ENCODE data around the gene PFN4. TPM values are rescaled to one million over a fixed set of nuclear protein-coding genes. Genes with fewer than 3 reads are reported as not detected.

Gene PFN4
- total RNA-seq, 1 donor from 2014 or later = 1.3 TPM

DNA sequence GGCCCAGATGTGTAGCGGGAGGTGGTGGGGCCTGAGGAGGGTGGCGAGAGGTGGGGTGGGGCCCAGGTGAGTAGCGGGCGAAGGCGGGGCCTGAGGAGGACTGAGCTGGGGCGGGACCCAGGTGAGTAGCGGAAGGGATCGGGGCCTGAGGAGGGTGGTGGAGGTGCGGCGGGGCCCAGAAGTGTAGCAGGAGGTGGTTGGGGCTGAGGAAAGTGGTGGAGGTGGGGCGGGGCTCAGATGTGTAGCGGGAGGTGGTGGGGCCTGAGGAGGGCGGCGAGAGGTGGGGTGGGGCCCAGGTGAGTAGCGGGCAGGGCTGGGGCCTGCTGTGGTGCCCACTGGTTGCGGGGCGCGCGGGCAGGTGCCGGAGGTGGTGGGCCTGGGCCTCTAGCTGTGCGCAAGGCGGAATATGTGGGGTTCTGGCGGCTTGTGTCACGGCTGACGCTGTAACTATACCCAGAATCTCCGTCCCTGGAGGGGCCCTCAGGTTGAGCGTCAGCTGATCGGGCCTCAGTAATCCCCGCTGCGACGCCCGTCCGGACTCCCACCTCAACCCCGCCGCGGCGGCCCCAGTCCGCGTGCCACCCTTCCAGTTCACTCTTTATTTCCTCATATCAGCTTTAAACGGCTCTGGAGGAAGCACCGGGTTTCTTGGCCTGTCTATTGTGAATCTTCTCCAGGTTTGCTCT, 46.1 kb downstream of the PFN4 start:
- H3K4me1 Mint-ChIP-seq (ENCODE audit: unreplicated experiment) = peaks cover 31% of the 10 kb centered on the region
- no peaks in the 10 kb centered on the region for H3K27me3 Mint-ChIP-seq
- H3K9me3 Mint-ChIP-seq = no peaks in the 10 kb centered on the region
- H3K36me3 Mint-ChIP-seq = peaks cover 29% of the 10 kb centered on the region
- H3K27ac Mint-ChIP-seq = peak overlapping the region; percentile 95
- no peak for DNase-seq (ENCODE audit: extremely low spot score, unreplicated experiment)
- TF ChIP-seq, protein P1, sequence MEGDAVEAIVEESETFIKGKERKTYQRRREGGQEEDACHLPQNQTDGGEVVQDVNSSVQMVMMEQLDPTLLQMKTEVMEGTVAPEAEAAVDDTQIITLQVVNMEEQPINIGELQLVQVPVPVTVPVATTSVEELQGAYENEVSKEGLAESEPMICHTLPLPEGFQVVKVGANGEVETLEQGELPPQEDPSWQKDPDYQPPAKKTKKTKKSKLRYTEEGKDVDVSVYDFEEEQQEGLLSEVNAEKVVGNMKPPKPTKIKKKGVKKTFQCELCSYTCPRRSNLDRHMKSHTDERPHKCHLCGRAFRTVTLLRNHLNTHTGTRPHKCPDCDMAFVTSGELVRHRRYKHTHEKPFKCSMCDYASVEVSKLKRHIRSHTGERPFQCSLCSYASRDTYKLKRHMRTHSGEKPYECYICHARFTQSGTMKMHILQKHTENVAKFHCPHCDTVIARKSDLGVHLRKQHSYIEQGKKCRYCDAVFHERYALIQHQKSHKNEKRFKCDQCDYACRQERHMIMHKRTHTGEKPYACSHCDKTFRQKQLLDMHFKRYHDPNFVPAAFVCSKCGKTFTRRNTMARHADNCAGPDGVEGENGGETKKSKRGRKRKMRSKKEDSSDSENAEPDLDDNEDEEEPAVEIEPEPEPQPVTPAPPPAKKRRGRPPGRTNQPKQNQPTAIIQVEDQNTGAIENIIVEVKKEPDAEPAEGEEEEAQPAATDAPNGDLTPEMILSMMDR (conservative IDR thresholded peaks at IDR 0.05) = no peak
- peak overlapping the region; percentile 97 for H3K4me3 Mint-ChIP-seq

DNA sequence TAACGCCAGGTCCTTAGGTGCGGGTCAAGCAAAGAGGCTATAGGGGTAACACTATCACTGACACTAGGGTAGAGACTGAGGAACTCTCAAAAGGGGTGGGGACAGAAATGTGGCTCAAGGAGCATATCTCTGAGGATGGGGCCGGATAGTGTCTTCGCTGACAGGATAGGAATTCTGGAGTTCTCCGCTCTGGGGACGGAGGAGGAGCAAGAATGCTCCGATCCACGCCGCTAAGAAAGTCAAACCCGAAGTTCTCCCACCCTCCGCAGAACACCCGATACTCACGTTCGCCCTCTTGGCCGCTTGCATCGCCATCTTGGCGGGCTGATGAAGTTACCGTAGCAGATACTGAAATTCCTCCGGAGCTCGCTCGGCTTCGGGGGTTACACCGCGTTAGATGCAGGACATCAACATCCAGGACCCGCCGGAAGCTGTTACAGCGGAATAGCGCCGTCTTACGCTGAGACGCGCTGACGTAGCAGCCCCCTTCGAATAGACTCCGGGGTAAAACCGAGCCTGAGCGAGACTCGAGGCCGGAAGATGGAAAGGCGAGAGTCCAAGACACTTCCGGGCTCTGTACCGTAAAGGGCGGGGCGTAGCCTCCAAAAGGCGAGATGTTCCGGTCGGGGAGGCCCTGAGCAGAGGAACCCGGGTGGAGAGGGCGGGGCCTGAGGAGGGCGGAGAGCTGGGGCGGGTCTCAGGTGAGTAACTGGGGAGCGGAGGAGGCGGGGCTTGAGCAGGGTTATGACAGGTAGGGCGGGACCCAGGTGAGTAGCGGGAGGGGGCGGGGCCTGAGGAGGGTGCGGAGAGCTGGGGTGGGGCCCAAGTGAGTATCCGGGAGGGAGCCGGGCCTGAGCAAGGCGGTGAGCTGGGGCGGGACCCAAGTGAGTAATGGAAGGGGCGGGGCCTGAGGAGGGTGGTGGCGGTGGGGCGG, 47.0 kb downstream of the PFN4 start, which contains the start of gene SF3B6:
Gene SF3B6 (minus strand): TSS at position 412 of the 934 bp plus-strand sequence. CDS start 97 bp downstream, at position 315.
- peak within 1 kb of the TSS; percentile 95 for H3K27ac Mint-ChIP-seq

DNA sequence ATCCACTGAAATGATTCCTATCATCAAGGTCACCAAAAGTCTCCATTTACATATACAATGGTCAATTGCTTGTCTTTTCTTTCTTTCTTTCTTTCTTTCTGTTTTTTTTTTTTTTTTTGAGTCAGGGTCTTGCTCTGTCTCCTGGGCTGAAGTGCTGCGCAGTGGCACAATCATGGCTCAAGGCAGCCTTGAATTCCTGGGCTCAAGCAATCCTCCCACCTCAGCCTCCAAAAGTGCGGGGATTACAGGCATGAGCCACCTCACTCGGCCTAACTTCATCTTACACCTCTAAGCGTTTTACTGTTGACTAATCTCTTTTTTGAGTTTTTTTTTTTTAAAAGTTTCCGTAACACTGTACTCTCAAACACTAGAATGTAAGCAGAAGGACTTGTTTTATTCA, 47.9 kb downstream of the PFN4 start:
- H3K4me1 Mint-ChIP-seq (ENCODE audit: unreplicated experiment) = peaks cover 31% of the 10 kb centered on the region
- H3K36me3 Mint-ChIP-seq = peaks cover 24% of the 10 kb centered on the region
- H3K4me3 Mint-ChIP-seq = peak overlapping the region; percentile 97
- TF ChIP-seq, protein P1 (conservative IDR thresholded peaks at IDR 0.05) = no peak
- no peaks in the 10 kb centered on the region for H3K27me3 Mint-ChIP-seq
- DNase-seq (ENCODE audit: extremely low spot score, unreplicated experiment) = no peak
- H3K9me3 Mint-ChIP-seq = no peaks in the 10 kb centered on the region
- H3K27ac Mint-ChIP-seq = peak overlapping the region; percentile 95

More for the DNA sequence above, 47.0 kb downstream of the PFN4 start, which contains the start of gene SF3B6:
- peak; percentile 98 for DNase-seq (ENCODE audit: extremely low spot score, unreplicated experiment)
- H3K4me3 Mint-ChIP-seq = peak within 1 kb of the TSS; percentile 97
- H3K36me3 Mint-ChIP-seq = peaks cover 26% of the 10 kb centered on the region
- TF ChIP-seq, protein P1 (conservative IDR thresholded peaks at IDR 0.05) = no peak
- H3K4me1 Mint-ChIP-seq (ENCODE audit: unreplicated experiment) = peaks cover 31% of the 10 kb centered on the region
- no peaks in the 10 kb centered on the region for H3K9me3 Mint-ChIP-seq
- H3K27me3 Mint-ChIP-seq = no peaks in the 10 kb centered on the region

DNA sequence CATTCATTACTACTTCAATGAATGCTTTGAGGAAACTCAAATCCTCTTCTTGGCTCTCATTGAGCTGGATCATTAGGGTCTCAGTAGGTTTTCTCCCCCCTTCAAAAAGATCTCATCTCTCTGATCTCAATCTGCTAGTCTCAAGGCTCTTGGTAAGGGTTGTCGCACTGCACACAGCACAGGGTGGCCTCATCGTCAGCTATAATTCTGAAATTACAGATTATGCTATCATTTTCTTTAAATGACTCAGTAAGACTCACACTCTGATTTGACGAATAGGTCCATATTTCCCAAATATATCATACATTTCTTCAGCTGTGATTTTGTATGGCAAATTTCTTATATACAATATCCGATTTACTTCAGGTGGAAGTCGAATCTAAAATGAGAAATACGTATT, 49.3 kb downstream of the PFN4 start:
- TF ChIP-seq, protein P1 (conservative IDR thresholded peaks at IDR 0.05) = no peak
- H3K4me3 Mint-ChIP-seq = peak overlapping the region; percentile 18

DNA sequence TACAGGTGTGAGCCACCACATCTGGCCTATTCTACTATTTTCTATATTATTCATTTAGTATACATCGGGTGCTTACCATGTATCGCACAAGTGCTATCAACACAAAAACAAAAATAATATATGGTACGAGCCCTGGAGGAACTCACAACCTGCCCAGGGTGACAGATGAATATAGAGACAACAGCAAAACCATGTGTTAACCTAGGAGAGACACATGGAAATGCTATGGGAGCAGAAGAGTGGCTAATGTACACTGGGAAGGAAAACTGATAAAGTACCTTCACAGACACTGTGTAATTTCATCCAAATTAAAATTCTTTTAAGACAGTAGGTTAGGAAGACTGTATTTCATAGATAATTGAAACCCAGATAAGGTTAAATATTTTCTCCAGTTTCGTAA, 50.9 kb downstream of the PFN4 start:
- H3K27me3 Mint-ChIP-seq = no peaks in the 10 kb centered on the region
- no peak overlapping the region for H3K27ac Mint-ChIP-seq
- H3K4me3 Mint-ChIP-seq = no peak overlapping the region
- H3K9me3 Mint-ChIP-seq = no peaks in the 10 kb centered on the region
- H3K36me3 Mint-ChIP-seq = peaks cover 26% of the 10 kb centered on the region
- DNase-seq (ENCODE audit: extremely low spot score, unreplicated experiment) = no peak
- H3K4me1 Mint-ChIP-seq (ENCODE audit: unreplicated experiment) = peaks cover 23% of the 10 kb centered on the region
- TF ChIP-seq, protein P1 (conservative IDR thresholded peaks at IDR 0.05) = no peak

More for the DNA sequence above, 49.3 kb downstream of the PFN4 start:
- Mint-ChIP-seq H3K9me3 (no peaks in the 10 kb centered on the region), H3K27ac (no peak overlapping the region), H3K36me3 (peaks cover 20% of the 10 kb centered on the region), H3K4me1 (ENCODE audit: unreplicated experiment) (peaks cover 31% of the 10 kb centered on the region), H3K27me3 (no peaks in the 10 kb centered on the region)
- no peak for DNase-seq (ENCODE audit: extremely low spot score, unreplicated experiment)

Data from type B pancreatic cell (in vitro differentiated cells).